Activated T-cell treated with anti-CD3 and anti-CD28 coated beads, Interleukin-2, amount 50 U/mL, for 24 hours (primary cell): ENCODE measurements around the gene MRTFA.
"Not testable (repeated sequence)": the region's sequence is repeated elsewhere in the genome, so short reads cannot be mapped to it uniquely, and the experiment has no call there.

Source experiments
- DNase-seq: peaks from one replicate; pipeline ENCODE4 v3.0.0-alpha.2; 2020
- H3K27ac Mint-ChIP-seq: 2 replicates; pipeline ENCODE4 v1.8.0; 2020; ENCODE audit warnings: mild to moderate bottlenecking, mixed read lengths
- H3K27me3 Mint-ChIP-seq: 2 replicates; pipeline ENCODE4 v1.8.0; 2020; ENCODE audit warnings: mixed read lengths
- H3K36me3 Mint-ChIP-seq: 2 replicates; pipeline ENCODE4 v1.8.0; 2020; ENCODE audit warnings: low read depth, mixed read lengths
- H3K4me1 Mint-ChIP-seq: 2 replicates; pipeline ENCODE4 v1.8.0; 2020; ENCODE audit warnings: low read depth, mixed read lengths
- H3K4me3 Mint-ChIP-seq: 2 replicates; pipeline ENCODE4 v1.8.0; 2020; ENCODE audit warnings: mild to moderate bottlenecking, moderate library complexity, mixed read lengths
- H3K9me3 Mint-ChIP-seq: 2 replicates; pipeline ENCODE4 v1.8.0; 2020; ENCODE audit warnings: mixed read lengths

Gene MRTFA

DNA sequence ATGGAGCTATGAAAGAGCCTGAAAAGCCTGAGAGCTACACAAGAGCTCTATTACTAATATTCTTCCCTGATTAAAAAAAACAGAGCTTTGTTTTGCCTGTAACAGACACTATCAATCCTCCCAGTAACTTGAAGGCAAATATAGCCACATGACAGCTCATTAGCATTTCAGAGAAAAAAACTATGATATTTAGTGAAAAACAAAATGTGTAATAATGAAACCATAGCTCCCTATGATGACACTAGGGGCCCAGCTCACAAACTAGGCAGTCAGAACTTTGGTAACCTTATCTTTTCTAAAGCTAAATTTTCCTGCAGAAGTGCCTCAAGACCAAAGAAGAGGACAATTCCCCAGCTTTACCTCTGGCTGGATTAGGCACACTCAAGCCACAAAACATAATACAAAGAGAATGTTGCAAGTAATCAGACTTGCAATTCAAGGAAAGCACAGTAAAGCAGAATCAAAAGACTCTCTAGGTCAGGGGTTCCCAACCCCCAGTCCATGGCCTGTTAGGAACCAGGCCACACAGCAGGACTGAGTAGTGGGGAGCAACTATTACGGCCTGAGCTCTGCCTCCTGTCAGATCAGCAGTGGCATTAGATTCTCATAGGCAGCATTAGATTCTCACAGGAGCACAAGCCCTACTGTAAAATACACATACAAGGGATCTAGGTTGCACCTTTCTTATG lies 53.3 kb downstream of the MRTFA start:
- peaks cover 34% of the 10 kb centered on the region for H3K36me3 Mint-ChIP-seq

DNA sequence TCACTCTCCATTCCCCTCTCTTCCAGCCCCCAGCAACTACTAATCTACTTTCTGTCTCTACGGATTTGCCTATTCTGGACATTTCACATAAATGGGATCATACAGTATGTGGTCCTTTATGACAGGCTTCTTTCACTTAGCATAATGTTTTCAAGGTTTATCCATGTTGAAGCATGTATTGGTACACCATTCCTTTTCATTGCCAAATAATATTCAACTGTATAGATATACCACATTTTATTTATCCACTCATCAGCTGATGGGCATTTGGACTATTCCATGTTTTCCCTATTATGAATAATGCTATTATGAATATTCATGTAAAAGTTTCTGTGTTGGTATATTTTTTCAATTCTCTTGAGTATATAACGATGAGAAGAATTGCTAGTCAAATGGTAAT lies 54.5 kb downstream of the MRTFA start:
- DNase-seq, result no peak
- H3K4me1 Mint-ChIP-seq, result peaks cover 35% of the 10 kb centered on the region
- no peak overlapping the region for H3K27ac Mint-ChIP-seq
- no peaks in the 10 kb centered on the region for H3K27me3 Mint-ChIP-seq
- no peak overlapping the region for H3K4me3 Mint-ChIP-seq
- H3K9me3 Mint-ChIP-seq, result no peaks in the 10 kb centered on the region
- peaks cover 29% of the 10 kb centered on the region for H3K36me3 Mint-ChIP-seq

More for the DNA sequence above, 53.3 kb downstream of the MRTFA start:
- Mint-ChIP-seq H3K4me1 (peaks cover 30% of the 10 kb centered on the region), H3K27me3 (no peaks in the 10 kb centered on the region), H3K27ac (peak overlapping the region; percentile 23), H3K4me3 (no peak overlapping the region), H3K9me3 (no peaks in the 10 kb centered on the region)
- no peak for DNase-seq

GRCh38 chr22:40580631-40581030 lies 55.9 kb downstream of the MRTFA start:
- Mint-ChIP-seq H3K4me1 (peaks cover 35% of the 10 kb centered on the region), H3K4me3 (no peak overlapping the region), H3K9me3 (no peaks in the 10 kb centered on the region), H3K36me3 (peaks cover 22% of the 10 kb centered on the region), H3K27ac (no peak overlapping the region), H3K27me3 (no peaks in the 10 kb centered on the region)
- DNase-seq, result no peak

DNA sequence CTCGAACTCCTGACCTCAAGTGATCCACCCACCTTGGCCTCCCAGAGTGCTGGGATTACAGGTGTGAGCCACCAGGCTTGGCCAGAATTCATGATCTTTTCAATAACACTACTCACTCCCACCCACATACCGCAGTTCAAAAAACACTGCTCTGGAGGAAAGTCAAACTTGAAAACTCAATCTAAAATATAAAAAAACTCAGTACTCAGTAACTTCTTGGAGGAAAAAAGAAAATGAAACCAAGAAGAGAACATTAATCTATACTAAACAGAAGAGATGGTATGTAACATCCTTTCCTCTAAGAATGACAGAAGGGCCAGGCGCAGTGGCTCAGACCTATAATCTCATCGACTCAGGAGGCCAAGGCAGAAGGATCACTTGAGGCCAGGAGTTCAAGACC lies 58.3 kb downstream of the MRTFA start:
- Mint-ChIP-seq H3K27me3 (no peaks in the 10 kb centered on the region), H3K36me3 (peaks cover 4% of the 10 kb centered on the region), H3K4me3 (no peak overlapping the region), H3K27ac (peak overlapping the region; percentile 90), H3K4me1 (peaks cover 21% of the 10 kb centered on the region), H3K9me3 (no peaks in the 10 kb centered on the region)
- peak; percentile 41 for DNase-seq

DNA sequence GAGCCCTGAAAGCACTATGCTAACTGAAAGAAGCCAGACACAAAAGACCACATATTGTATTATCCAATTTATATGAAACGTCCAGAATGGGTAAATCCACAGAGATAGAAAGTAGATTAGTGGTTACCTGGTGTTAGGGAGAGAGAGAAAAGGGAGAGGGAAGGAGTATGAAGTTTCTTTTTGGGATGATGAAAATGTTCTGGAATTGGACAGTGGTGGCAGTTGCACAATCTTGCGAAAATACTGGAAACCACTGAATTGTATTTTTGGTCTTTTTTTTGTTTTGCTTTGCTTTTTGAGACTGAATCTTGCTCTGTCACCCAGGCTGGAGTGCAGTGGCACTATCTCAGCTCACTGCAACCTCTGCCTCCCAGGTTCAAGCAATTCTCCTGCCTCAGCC lies 63.5 kb downstream of the MRTFA start:
- H3K4me1 Mint-ChIP-seq, result peaks cover 13% of the 10 kb centered on the region
- H3K27me3 Mint-ChIP-seq, result no peaks in the 10 kb centered on the region
- H3K9me3 Mint-ChIP-seq, result no peaks in the 10 kb centered on the region
- H3K4me3 Mint-ChIP-seq, result no peak overlapping the region
- no peak overlapping the region for H3K27ac Mint-ChIP-seq
- peaks cover 26% of the 10 kb centered on the region for H3K36me3 Mint-ChIP-seq
- no peak for DNase-seq

GRCh38 chr22:40571887-40572286 lies 64.6 kb downstream of the MRTFA start:
- Mint-ChIP-seq H3K9me3 (no peaks in the 10 kb centered on the region), H3K4me1 (peaks cover 13% of the 10 kb centered on the region), H3K27me3 (no peaks in the 10 kb centered on the region), H3K27ac (peak overlapping the region; percentile 11), H3K36me3 (peaks cover 29% of the 10 kb centered on the region), H3K4me3 (no peak overlapping the region)
- no peak for DNase-seq

DNA sequence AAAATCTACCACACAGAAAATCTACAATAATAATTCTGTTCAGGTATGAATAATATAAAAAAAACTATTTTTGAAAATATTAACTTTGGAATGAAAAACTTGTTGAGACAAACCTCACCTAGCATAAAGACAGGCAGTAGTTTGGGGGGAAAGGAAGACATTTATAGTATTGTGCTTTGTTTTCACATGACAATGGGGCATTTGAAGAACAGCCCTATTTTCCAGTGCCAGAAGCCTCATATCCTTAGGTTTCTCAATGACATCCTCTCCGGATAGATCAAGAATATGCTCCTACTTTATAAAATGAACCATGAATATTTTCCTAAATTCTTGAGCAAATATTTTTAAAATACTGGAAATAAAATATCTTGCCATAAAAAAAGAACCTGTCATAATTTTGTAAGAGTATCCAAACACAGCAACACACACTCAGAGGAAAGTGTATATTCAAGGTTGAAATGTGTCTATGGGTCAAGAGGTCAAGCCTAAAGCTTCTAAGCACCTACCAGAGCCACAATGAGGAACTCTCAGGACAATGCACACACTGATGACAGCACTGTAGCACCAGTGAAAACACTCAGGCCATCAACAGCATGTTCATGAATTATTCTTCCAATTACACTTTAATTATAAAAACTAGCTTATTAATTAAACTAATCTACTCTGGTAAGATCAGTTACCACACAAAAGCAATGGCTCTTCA lies 68.7 kb downstream of the MRTFA start:
- no peak for DNase-seq
- no peaks in the 10 kb centered on the region for H3K27me3 Mint-ChIP-seq
- H3K4me1 Mint-ChIP-seq, result peaks cover 13% of the 10 kb centered on the region
- H3K27ac Mint-ChIP-seq, result no peak overlapping the region
- no peak overlapping the region for H3K4me3 Mint-ChIP-seq
- peaks cover 28% of the 10 kb centered on the region for H3K36me3 Mint-ChIP-seq
- H3K9me3 Mint-ChIP-seq, result no peaks in the 10 kb centered on the region

- H3K27me3 Mint-ChIP-seq, result no peaks in the 10 kb centered on the region
- H3K27ac Mint-ChIP-seq, result no peak overlapping the region
- DNase-seq, result no peak
- peaks cover 15% of the 10 kb centered on the region for H3K4me1 Mint-ChIP-seq
- peaks cover 21% of the 10 kb centered on the region for H3K36me3 Mint-ChIP-seq
- H3K4me3 Mint-ChIP-seq, result no peak overlapping the region
- no peaks in the 10 kb centered on the region for H3K9me3 Mint-ChIP-seq
Measured at GRCh38 chr22:40567106-40567505, 69.4 kb downstream of the MRTFA start.

GRCh38 chr22:40560994-40561515 lies 75.5 kb downstream of the MRTFA start:
- Mint-ChIP-seq H3K27ac (no peak overlapping the region), H3K9me3 (no peaks in the 10 kb centered on the region), H3K36me3 (peaks cover 6% of the 10 kb centered on the region), H3K4me1 (peaks cover 24% of the 10 kb centered on the region), H3K27me3 (no peaks in the 10 kb centered on the region), H3K4me3 (no peak overlapping the region)
- DNase-seq, result no peak

DNA sequence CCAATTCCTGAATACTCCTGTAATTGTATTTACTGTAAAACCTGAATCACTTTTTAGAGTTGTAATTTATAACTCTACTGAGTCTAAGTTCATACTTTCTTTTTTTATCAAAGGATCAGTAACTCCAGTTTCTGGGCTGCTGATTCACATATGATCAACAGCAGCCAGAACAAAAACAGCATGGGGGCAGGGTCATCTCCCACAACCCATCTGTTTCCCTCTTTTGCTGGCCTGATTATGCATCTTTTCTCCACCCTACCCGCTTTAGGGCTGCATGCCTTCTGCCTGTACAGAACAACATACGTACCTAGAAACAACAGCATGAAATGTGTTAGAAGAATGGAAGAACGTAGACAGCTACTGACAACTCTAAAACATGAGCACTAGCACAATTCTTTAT lies 76.0 kb downstream of the MRTFA start:
- Mint-ChIP-seq H3K27ac (peak overlapping the region; percentile 60), H3K9me3 (no peaks in the 10 kb centered on the region), H3K4me1 (peaks cover 24% of the 10 kb centered on the region), H3K27me3 (no peaks in the 10 kb centered on the region), H3K36me3 (peaks cover 6% of the 10 kb centered on the region), H3K4me3 (no peak overlapping the region)
- no peak for DNase-seq

DNA sequence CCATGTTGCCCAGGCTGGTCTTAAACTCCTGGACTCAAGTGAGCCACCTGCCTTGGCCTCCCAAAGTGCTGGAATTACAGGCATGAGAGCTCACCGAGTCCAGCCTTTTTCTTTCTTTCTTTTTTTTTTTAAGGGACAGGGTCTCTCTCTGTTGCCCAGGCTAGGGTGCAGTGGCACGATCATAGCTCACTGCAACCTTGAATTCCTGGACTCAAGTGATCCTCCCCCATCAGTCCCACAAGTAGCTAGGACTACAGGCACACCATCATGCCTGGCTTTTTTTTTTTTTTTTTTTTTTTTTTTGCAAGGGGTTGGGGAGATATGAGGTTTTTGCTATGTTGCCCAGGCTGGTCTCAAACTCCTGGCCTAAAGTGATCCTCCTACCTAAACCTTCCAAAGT lies 78.5 kb downstream of the MRTFA start:
- Mint-ChIP-seq H3K27ac (no peak overlapping the region), H3K4me1 (peaks cover 30% of the 10 kb centered on the region), H3K4me3 (no peak overlapping the region), H3K36me3 (peaks cover 24% of the 10 kb centered on the region), H3K27me3 (no peaks in the 10 kb centered on the region), H3K9me3 (peaks cover 4% of the 10 kb centered on the region)
- DNase-seq, result no peak

DNA sequence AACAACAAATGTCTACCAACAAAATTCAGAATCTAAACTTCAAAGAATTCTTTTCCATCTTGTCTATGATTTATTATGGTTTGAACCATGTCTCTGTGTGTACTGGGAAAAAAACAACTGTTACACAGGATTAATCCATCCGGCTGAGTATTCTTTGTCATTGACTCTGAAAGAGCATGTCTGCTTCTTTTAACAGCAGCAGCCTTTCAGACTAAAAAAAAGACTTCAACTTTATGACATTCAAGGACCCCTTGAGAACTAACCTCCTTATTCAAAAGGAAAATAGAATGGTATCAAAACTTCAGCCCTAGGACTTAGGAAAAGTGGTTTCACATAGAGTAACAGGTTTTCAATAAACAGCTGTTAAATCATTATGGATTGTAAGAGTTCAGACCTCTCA lies 79.9 kb downstream of the MRTFA start:
- peaks cover 37% of the 10 kb centered on the region for H3K36me3 Mint-ChIP-seq
- H3K9me3 Mint-ChIP-seq, result peaks cover 15% of the 10 kb centered on the region
- no peak overlapping the region for H3K4me3 Mint-ChIP-seq
- no peak overlapping the region for H3K27ac Mint-ChIP-seq
- DNase-seq, result no peak
- no peaks in the 10 kb centered on the region for H3K27me3 Mint-ChIP-seq
- H3K4me1 Mint-ChIP-seq, result peaks cover 31% of the 10 kb centered on the region

DNA sequence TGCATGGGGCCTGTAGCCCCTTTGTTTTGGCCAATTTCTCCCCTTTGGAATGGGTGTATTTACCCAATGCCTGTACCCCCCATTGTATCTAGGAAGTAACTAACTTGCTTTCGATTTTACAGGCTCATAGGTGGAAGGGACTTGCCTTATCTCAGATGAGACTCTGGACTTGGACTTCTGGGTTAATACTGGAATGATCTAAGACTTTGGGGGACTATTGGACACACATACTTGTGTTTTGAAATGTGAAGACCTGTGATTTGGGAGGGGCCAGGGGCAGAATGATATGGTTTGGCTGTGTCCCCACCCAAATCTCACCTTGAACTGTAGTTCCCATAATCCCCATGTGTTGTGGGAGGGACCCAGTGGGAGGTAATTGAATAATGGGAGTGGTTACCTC lies 82.5 kb downstream of the MRTFA start:
- H3K27ac Mint-ChIP-seq, DNase-seq, H3K4me3 Mint-ChIP-seq, H3K27me3 Mint-ChIP-seq: not testable (repeated sequence)
- H3K4me1 Mint-ChIP-seq, result peaks cover 18% of the 10 kb centered on the region
- peaks cover 15% of the 10 kb centered on the region for H3K9me3 Mint-ChIP-seq
- H3K36me3 Mint-ChIP-seq, result peaks cover 50% of the 10 kb centered on the region

DNA sequence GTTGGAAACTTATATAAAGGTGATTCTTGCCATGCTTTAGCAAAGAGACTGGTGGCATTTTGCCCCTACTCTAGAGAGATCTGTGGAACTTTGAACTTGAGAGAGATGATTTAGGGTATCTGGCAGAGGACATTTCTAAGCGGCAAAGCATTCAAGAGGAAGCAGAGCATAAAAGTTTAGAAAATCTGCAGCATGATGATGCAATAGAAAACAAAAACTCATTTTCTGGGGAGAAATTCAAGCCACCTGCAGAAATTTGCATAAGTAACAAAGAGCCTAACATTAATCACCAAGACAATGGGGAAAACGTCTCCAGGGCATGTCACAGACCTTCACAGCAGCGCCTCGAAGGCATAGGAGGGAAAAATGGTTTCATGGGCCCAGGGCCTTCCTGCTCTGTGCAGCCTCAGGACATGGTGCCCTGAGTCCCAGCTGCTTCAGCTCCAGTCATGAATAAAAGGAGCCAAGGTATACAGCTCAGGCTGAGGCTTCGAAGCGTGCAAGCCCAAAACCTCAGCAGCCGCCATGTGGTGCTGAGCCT lies 83.4 kb downstream of the MRTFA start:
- peaks cover 18% of the 10 kb centered on the region for H3K4me1 Mint-ChIP-seq
- no peak overlapping the region for H3K4me3 Mint-ChIP-seq
- H3K36me3 Mint-ChIP-seq, result peaks cover 59% of the 10 kb centered on the region
- H3K27me3 Mint-ChIP-seq, result no peaks in the 10 kb centered on the region
- H3K9me3 Mint-ChIP-seq, result peaks cover 15% of the 10 kb centered on the region
- no peak for DNase-seq
- no peak overlapping the region for H3K27ac Mint-ChIP-seq

DNA sequence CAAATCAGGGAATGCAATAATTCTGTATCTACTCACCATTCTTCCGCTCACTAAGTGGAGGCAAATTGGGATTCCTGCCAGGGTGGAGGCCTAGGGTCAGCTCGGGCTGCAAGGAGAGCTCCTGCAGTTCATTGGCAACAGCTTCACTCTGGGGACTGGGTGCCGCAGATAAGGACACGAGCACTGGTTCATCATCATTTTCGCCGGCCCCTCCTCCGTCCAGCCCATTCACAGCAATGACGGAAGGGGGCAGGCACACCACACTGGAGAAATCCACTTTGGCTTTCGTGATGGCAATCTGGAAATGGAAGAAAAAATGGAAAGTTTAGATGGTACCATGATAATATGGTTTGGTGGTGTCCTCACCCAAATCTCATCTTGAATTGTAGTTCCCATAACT lies 84.4 kb downstream of the MRTFA start:
- Mint-ChIP-seq H3K4me3 (no peak overlapping the region), H3K9me3 (peaks cover 15% of the 10 kb centered on the region), H3K27me3 (no peaks in the 10 kb centered on the region), H3K4me1 (peaks cover 21% of the 10 kb centered on the region), H3K27ac (no peak overlapping the region), H3K36me3 (peaks cover 67% of the 10 kb centered on the region)
- DNase-seq, result no peak
